ENCODE results near the gene LBP.
"Not testable (repeated sequence)": the region's sequence is repeated elsewhere in the genome, so short reads cannot be mapped to it uniquely, and the experiment has no call there.

The LBP gene

GRCh38 chr20:38346247-38346651, at the start of gene LBP:
Gene LBP, plus strand, starts transcription at chr20:38346482. Its CDS starts 35 bp downstream, at chr20:38346517.
- DNase-seq (ENCODE audit: low read depth) = no peak

GRCh38 chr20:38297916-38298674, 48.2 kb upstream of the LBP start:
- no peak for DNase-seq (ENCODE audit: low read depth)

GRCh38 chr20:38298768-38299288, 47.5 kb upstream of the LBP start:
- DNase-seq (ENCODE audit: low read depth) = no peak

GRCh38 chr20:38299963-38300362, 46.3 kb upstream of the LBP start:
- DNase-seq (ENCODE audit: low read depth) = no peak

GRCh38 chr20:38300438-38300837, 45.8 kb upstream of the LBP start:
- DNase-seq (ENCODE audit: low read depth) = no peak

GRCh38 chr20:38301309-38301708, 45.0 kb upstream of the LBP start:
- DNase-seq (ENCODE audit: low read depth) = no peak

GRCh38 chr20:38302786-38303185, 43.5 kb upstream of the LBP start:
- DNase-seq (ENCODE audit: low read depth) = no peak

- no peak for DNase-seq (ENCODE audit: low read depth)
Observed at GRCh38 chr20:38303908-38304379, 42.3 kb upstream of the LBP start, which contains the start of gene BPI. Gene BPI, plus strand, starts transcription at chr20:38304156. Its CDS starts 68 bp downstream, at chr20:38304224.

GRCh38 chr20:38304845-38305447, 41.3 kb upstream of the LBP start:
- DNase-seq (ENCODE audit: low read depth) = no peak

GRCh38 chr20:38305541-38305940, 40.7 kb upstream of the LBP start:
- DNase-seq (ENCODE audit: low read depth) = no peak

- no peak for DNase-seq (ENCODE audit: low read depth)
Observed at GRCh38 chr20:38306379-38306778, 39.9 kb upstream of the LBP start.

GRCh38 chr20:38307371-38308046, 38.8 kb upstream of the LBP start:
- no peak for DNase-seq (ENCODE audit: low read depth)

GRCh38 chr20:38308047-38308438, 38.2 kb upstream of the LBP start:
- no peak for DNase-seq (ENCODE audit: low read depth)

- DNase-seq (ENCODE audit: low read depth) = no peak
Observed at GRCh38 chr20:38308447-38308846, 37.8 kb upstream of the LBP start.

- DNase-seq (ENCODE audit: low read depth) = no peak
Observed at GRCh38 chr20:38311091-38311490, 35.2 kb upstream of the LBP start.

- no peak for DNase-seq (ENCODE audit: low read depth)
Observed at GRCh38 chr20:38311491-38311890, 34.8 kb upstream of the LBP start.

GRCh38 chr20:38313676-38314075, 32.6 kb upstream of the LBP start:
- no peak for DNase-seq (ENCODE audit: low read depth)

- not testable (repeated sequence) for DNase-seq (ENCODE audit: low read depth)
Observed at GRCh38 chr20:38314350-38314749, 31.9 kb upstream of the LBP start.

GRCh38 chr20:38315290-38315966, 30.9 kb upstream of the LBP start:
- no peak for DNase-seq (ENCODE audit: low read depth)

GRCh38 chr20:38316341-38316740, 29.9 kb upstream of the LBP start:
- no peak for DNase-seq (ENCODE audit: low read depth)

GRCh38 chr20:38317422-38317821, 28.9 kb upstream of the LBP start:
- no peak for DNase-seq (ENCODE audit: low read depth)

- no peak for DNase-seq (ENCODE audit: low read depth)
Observed at GRCh38 chr20:38320221-38320620, 26.1 kb upstream of the LBP start.
